Breast epithelium (tissue), 4 donors: ENCODE data around the gene TMEM231. TPM values are rescaled to one million over a fixed set of nuclear protein-coding genes. Genes with fewer than 3 reads are reported as not detected.
"Not testable (repeated sequence)": the region's sequence is repeated elsewhere in the genome, so short reads cannot be mapped to it uniquely, and the experiment has no call there.

ENCODE experiments used
- DNase-seq, 2 donors: peaks; one replicate each; pipeline ENCODE4 v3.0.0-alpha.2; 2019; ENCODE audit warnings: low spot score in 2 of 2
- H3K27ac ChIP-seq, 2 donors: fragments of 200-600 bp; sonication (generic) in 1 of 2; one replicate each; pipeline ENCODE4 v1.5.1; 2016 to 2019; ENCODE audit warnings: mild to moderate bottlenecking in 1 of 2
- H3K27me3 ChIP-seq, 2 donors: fragments of 200-600 bp; sonication (generic) in 1 of 2; one replicate each; pipeline versions ENCODE4 v1.5.1 to v1.6.0; 2017 to 2019; ENCODE audit warnings: control low read depth in 1 of 2, mild to moderate bottlenecking in 1 of 2
- H3K36me3 ChIP-seq: fragments of 200-600 bp; one replicate; pipeline ENCODE4 v1.5.1; 2019
- H3K4me1 ChIP-seq, 2 donors: fragments of 200-600 bp; sonication (generic); one replicate each; pipeline ENCODE4 v1.5.1; 2016 to 2019; ENCODE audit warnings: control low read depth in 1 of 2
- H3K4me3 ChIP-seq, 3 donors: fragments of 200-600 bp; sonication (generic); 1 replicate in 2 of 3; 2 replicates in 1 of 3; pipeline ENCODE4 v1.5.1; 2016 to 2019; ENCODE audit warnings: mild to moderate bottlenecking in 3 of 3, moderate library complexity in 2 of 3
- H3K9me3 ChIP-seq, 2 donors: fragments of 200-600 bp; sonication (generic) in 1 of 2; one replicate each; pipeline ENCODE4 v1.5.1; 2016 to 2019; ENCODE audit warnings: control low read depth in 1 of 2
- POLR2A ChIP-seq: fragments of 450-650 bp; IDR thresholded peaks from one replicate; pipeline ENCODE4 v1.6.1; 2016; ENCODE audit warnings: antibody characterized with exemption, mild to moderate bottlenecking, moderate library complexity
- POLR2AphosphoS5 ChIP-seq, 3 donors: sonication (generic); formaldehyde crosslinking; IDR thresholded peaks; one replicate each; pipeline ENCODE4 v1.6.1; 2017; ENCODE audit warnings: antibody characterized with exemption in 3 of 3
- intact Hi-C: fragments of 100-400 bp; cut with DNase I; formaldehyde crosslinking; loops from one replicate; pipeline ENCODE4 v1.15.1; 2023; ENCODE audit warnings: low total_unique reads
- total RNA-seq, 3 donors: library from RNA; depleted of rRNA; stranded (reverse); fragments of >200 nt; gene quantifications; one replicate each; pipeline ENCODE4 v1.1.0, GENCODE V29; 2016
- TF ChIP-seq, protein P1 (sequence below), 3 donors: fragments of 450-650 bp; IDR thresholded peaks; one replicate each; pipeline ENCODE4 v1.5.1; 2016 to 2017; ENCODE audit warnings: antibody characterized with exemption in 3 of 3, mild to moderate bottlenecking in 3 of 3, moderate library complexity in 3 of 3

The TMEM231 gene
- total RNA-seq, 3 donors from 2014 or later = 6.6 to 9.8 (median 7.0) TPM

DNA sequence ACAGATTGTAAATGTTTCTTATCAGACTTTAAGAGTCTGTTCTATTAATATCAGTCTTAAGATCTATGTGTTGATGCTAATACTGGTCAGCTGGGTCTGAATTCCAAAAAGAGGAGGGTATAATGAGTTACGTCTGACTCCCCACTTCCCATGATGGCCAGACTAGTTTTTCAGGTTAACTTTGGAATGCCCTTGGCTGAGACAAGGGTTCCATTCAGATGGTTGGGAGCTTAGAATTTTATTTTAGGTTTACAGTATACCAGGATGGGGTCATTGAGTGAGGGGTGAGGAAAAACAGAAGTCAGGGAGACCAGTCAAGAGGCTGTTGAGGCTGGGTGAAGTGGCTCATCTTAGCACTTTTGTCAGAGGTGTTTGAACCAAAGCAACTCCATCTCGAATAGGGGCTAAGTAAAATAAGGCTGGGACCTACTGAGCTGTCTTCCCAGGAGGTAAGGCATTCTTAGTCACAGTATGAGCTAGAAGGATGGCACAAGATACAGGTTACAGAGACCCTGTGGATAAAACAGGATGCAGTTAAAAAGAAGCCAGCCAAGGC is 2.9 kb upstream of the TMEM231 start:
- Histone ChIP-seq H3K4me1 (no peaks in the 10 kb centered on the region), H3K4me3 (no peak overlapping the region), H3K27ac (no peak overlapping the region), H3K9me3 (no peaks in the 10 kb centered on the region), H3K27me3 (no peaks in the 10 kb centered on the region), H3K36me3 (no peaks in the 10 kb centered on the region)
- no peak for DNase-seq
- intact Hi-C loops = no loop called here
- no peak for TF ChIP-seq POLR2AphosphoS5 (IDR thresholded peaks at IDR 0.05)
- TF ChIP-seq, protein P1, sequence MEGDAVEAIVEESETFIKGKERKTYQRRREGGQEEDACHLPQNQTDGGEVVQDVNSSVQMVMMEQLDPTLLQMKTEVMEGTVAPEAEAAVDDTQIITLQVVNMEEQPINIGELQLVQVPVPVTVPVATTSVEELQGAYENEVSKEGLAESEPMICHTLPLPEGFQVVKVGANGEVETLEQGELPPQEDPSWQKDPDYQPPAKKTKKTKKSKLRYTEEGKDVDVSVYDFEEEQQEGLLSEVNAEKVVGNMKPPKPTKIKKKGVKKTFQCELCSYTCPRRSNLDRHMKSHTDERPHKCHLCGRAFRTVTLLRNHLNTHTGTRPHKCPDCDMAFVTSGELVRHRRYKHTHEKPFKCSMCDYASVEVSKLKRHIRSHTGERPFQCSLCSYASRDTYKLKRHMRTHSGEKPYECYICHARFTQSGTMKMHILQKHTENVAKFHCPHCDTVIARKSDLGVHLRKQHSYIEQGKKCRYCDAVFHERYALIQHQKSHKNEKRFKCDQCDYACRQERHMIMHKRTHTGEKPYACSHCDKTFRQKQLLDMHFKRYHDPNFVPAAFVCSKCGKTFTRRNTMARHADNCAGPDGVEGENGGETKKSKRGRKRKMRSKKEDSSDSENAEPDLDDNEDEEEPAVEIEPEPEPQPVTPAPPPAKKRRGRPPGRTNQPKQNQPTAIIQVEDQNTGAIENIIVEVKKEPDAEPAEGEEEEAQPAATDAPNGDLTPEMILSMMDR (IDR thresholded peaks at IDR 0.05) = no peak
- TF ChIP-seq POLR2A = no peak

DNA sequence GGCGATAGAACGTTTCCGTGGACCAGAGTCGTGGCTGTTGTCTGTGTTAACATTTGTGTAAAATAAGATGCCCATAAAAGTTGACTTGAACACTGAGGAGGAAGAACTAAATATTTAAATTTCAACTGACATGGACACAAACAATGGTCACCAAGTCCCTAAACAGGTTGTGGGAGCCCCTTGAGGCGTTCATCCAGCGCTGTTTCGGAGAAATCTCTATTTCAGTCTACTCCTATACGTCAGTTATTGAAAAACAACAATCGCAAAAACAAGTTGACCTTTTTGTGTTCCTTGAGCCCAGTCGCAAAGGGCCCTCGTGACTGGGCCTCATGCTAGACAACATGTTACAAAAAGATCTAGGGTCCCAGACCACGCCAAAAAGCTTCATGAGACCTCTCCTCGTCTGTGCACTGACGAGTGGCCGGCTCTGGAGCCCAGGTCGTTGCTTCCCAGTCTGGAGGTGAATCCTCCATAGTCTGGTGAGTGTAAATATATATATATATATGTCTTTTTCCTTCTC is 439 bp upstream of the TMEM231 start:
- Histone ChIP-seq H3K27ac (peak overlapping the region; percentile 88 to 90), H3K36me3 (no peaks in the 10 kb centered on the region), H3K27me3 (no peaks in the 10 kb centered on the region), H3K4me1 (no peaks in the 10 kb centered on the region), H3K9me3 (no peaks in the 10 kb centered on the region), H3K4me3 (peak overlapping the region; percentile 67 to 82 (median 81))
- no peak for DNase-seq
- intact Hi-C loops = no loop called here
- no peak for TF ChIP-seq POLR2A
- peak in 1 of 3 donors; percentile 3 for TF ChIP-seq POLR2AphosphoS5 (IDR thresholded peaks at IDR 0.05)
- TF ChIP-seq, protein P1 (IDR thresholded peaks at IDR 0.05) = no peak

DNA sequence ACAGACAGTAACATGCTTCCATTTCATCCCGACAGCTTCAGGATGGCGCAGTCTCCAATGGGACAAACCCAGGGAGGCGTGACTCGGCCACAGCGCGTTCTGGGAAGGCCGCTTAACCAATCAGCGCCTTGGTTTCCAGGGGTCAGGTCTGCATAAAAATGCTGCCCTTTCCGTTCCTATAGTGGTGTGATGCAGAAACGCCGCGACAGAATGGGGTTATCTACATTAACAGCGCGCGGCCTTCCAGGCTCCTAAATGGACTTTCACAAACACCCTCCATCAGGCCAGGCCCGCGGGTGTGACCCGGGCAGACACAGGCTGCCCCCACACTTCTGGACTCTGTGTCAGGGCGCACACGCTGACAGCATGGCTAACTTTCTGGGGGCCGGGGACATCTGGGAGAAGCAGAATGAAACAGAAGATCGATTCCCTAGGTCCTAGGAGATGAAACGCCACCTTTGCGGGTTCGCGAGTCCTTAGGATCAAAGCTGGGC is 792 bp downstream of the TMEM231 start:
- Histone ChIP-seq H3K4me3 (peak overlapping the region; percentile 67 to 82 (median 81)), H3K36me3 (no peaks in the 10 kb centered on the region), H3K27me3 (no peaks in the 10 kb centered on the region), H3K4me1 (no peaks in the 10 kb centered on the region), H3K27ac (peak overlapping the region; percentile 88 to 90), H3K9me3 (no peaks in the 10 kb centered on the region)
- peak; percentile 74 to 77 for DNase-seq
- intact Hi-C loops = no loop called here
- TF ChIP-seq, protein P1 (IDR thresholded peaks at IDR 0.05) = no peak
- TF ChIP-seq POLR2A (no peak), POLR2AphosphoS5 (IDR thresholded peaks at IDR 0.05) (no peak)

DNA sequence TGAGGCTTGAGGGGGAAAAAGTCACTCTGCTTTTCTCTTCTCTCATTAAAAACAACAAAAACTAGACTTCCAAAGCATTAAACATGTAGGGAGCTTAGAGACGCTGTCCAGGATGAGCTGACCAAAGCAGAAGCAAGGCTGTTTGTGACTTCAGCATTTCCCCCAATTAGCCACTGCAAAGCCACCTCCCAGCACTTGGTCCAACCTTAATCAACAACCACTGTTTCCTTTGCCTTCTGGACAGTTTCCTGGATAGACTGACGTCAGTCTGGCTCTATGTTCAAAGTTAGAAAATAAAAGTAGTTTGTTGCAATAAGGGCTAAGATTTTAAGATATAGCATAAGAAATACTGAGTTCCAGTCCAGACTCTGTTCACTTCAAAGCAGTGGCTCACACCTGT is 3.1 kb downstream of the TMEM231 start:
- Histone ChIP-seq H3K36me3 (no peaks in the 10 kb centered on the region), H3K27me3 (no peaks in the 10 kb centered on the region), H3K4me3 (no peak overlapping the region), H3K27ac (peak overlapping the region in 1 of 2 donors; percentile 23), H3K4me1 (no peaks in the 10 kb centered on the region), H3K9me3 (no peaks in the 10 kb centered on the region)
- intact Hi-C loops = no loop called here
- TF ChIP-seq POLR2A (no peak), POLR2AphosphoS5 (IDR thresholded peaks at IDR 0.05) (no peak)
- TF ChIP-seq, protein P1 (IDR thresholded peaks at IDR 0.05) = no peak
- DNase-seq = no peak

DNA sequence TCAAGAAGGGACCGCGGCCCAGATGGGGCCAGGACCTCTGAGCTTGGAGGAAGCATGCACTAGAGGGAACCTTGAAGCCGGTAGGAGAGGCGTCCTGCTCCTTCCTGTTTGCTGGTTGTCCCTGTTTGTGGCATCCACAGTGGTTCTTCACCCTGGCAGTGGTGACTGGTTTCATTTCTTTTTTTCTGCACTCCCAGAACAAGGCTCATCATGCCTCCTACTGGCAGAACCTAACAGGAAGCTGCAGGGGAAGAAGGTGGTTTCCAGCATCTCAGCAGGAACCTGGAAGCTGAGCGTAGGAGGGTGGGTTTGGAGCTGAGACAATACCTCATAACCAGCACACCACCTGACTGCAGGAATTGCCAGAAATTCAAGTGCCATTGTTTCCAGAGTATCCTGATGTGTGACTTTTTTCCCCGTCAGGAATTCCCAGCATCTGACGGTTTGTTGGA is 5.8 kb downstream of the TMEM231 start:
- Histone ChIP-seq H3K27me3 (no peaks in the 10 kb centered on the region), H3K36me3 (no peaks in the 10 kb centered on the region), H3K4me3 (peak overlapping the region in 2 of 3 donors; percentile 21 to 40), H3K27ac (peak overlapping the region; percentile 56 to 80), H3K4me1 (no peaks in the 10 kb centered on the region), H3K9me3 (no peaks in the 10 kb centered on the region)
- TF ChIP-seq POLR2A (no peak), POLR2AphosphoS5 (IDR thresholded peaks at IDR 0.05) (peak in 2 of 3 donors; percentile 47 to 60)
- TF ChIP-seq, protein P1 (IDR thresholded peaks at IDR 0.05) = peak in 2 of 3 donors; percentile 41 to 57
- DNase-seq = peak in 1 of 2 donors; percentile 74
- intact Hi-C loops = no loop called here

DNA sequence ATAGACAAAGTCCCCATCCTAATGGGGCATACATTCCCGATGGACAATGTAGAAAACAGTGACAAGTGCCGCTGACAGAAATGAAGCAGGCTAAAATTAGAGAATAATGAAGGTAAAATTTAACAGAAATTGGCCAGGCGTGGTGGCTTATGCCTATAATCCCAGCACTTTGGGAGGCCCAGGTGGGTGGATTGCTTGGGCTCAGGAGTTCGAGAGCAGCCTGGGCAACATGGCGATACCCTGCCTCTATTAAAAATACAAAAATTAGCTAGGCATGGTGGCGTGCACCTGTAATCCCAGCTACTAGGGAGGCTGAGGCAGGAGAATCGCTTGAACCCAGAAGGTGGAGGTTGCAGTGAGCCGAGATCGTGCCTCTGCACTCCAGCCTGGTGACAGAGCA is 7.6 kb downstream of the TMEM231 start:
- H3K27me3 ChIP-seq, H3K36me3 ChIP-seq, H3K9me3 ChIP-seq, H3K4me1 ChIP-seq, H3K4me3 ChIP-seq, intact Hi-C loops, DNase-seq, H3K27ac ChIP-seq: not testable (repeated sequence)
